HFFc6 (cell line): Measurements from ENCODE around the gene TBX5. TPM values are rescaled to one million over a fixed set of nuclear protein-coding genes. Genes with fewer than 3 reads are reported as not detected.

Experiments
- DNase-seq: peaks from one replicate; pipeline ENCODE4 v3.0.0-alpha.2; 2018
- H3K27ac Mint-ChIP-seq: 2 replicates; pipeline ENCODE4 v1.8.0; 2020; ENCODE audit warnings: mild to moderate bottlenecking, mixed read lengths
- H3K27me3 Mint-ChIP-seq: 2 replicates; pipeline ENCODE4 v1.8.0; 2021; ENCODE audit warnings: mild to moderate bottlenecking, moderate library complexity, mixed read lengths; ENCODE audit not compliant: insufficient read depth
- H3K36me3 Mint-ChIP-seq: 2 replicates; pipeline ENCODE4 v1.8.0; 2021; ENCODE audit warnings: low read depth, mixed read lengths
- H3K4me1 Mint-ChIP-seq: 2 replicates; pipeline ENCODE4 v1.8.0; 2020; ENCODE audit warnings: low read depth, mixed read lengths
- H3K4me3 Mint-ChIP-seq: 2 replicates; pipeline ENCODE4 v1.8.0; 2020; ENCODE audit warnings: mild to moderate bottlenecking, moderate library complexity, mixed read lengths
- H3K9me3 Mint-ChIP-seq: 2 replicates; pipeline ENCODE4 v1.8.0; 2020; ENCODE audit warnings: mild to moderate bottlenecking, mixed read lengths
- CTCF ChIP-seq: fragments of 200-600 bp; sonication (generic); IDR thresholded peaks from 2 replicates; pipeline ENCODE4 v1.5.0; 2021; ENCODE audit warnings: antibody characterized with exemption, mild to moderate bottlenecking
- total RNA-seq, 6 experiments: library from RNA; stranded (reverse); fragmentation: NEBNext Ultra II Directional; extraction: Animal tissue kit (Norgen Biotek cat#: 25700); gene quantifications; 2 replicates in 1 of 6; 3 replicates in 5 of 6; pipeline ENCODE4 v1.2.3, GENCODE V29; 2021

TBX5 gene
- total RNA-seq, 6 experiments from 2014 or later, result 20.7 to 27.8 (median 24.3) TPM

GRCh38 chr12:114403011-114403689 is 2.8 kb downstream of the TBX5 start:
- DNase-seq, result peak; percentile 63
- peaks cover 44% of the 10 kb centered on the region for H3K4me1 Mint-ChIP-seq
- H3K9me3 Mint-ChIP-seq, result no peaks in the 10 kb centered on the region
- H3K36me3 Mint-ChIP-seq, result peaks cover 56% of the 10 kb centered on the region
- H3K27ac Mint-ChIP-seq, result peak overlapping the region; percentile 92
- H3K4me3 Mint-ChIP-seq, result peak overlapping the region; percentile 99
- TF ChIP-seq CTCF, result peak; percentile 71
- peaks cover 7% of the 10 kb centered on the region for H3K27me3 Mint-ChIP-seq

- Mint-ChIP-seq H3K27me3 (peaks cover 7% of the 10 kb centered on the region), H3K27ac (peak overlapping the region; percentile 92), H3K4me3 (peak overlapping the region; percentile 99), H3K36me3 (peaks cover 66% of the 10 kb centered on the region), H3K4me1 (peaks cover 54% of the 10 kb centered on the region), H3K9me3 (no peaks in the 10 kb centered on the region)
- no peak for TF ChIP-seq CTCF
- DNase-seq, result no peak
Measured at GRCh38 chr12:114402084-114402717, 3.7 kb downstream of the TBX5 start.

GRCh38 chr12:114401328-114402083 is 4.4 kb downstream of the TBX5 start:
- H3K4me3 Mint-ChIP-seq, result peak overlapping the region; percentile 99
- peaks cover 60% of the 10 kb centered on the region for H3K4me1 Mint-ChIP-seq
- DNase-seq, result no peak
- no peaks in the 10 kb centered on the region for H3K9me3 Mint-ChIP-seq
- peak overlapping the region; percentile 92 for H3K27ac Mint-ChIP-seq
- peaks cover 68% of the 10 kb centered on the region for H3K36me3 Mint-ChIP-seq
- H3K27me3 Mint-ChIP-seq, result peaks cover 7% of the 10 kb centered on the region
- TF ChIP-seq CTCF, result no peak

GRCh38 chr12:114400925-114401324 is 5.0 kb downstream of the TBX5 start:
- peaks cover 63% of the 10 kb centered on the region for H3K36me3 Mint-ChIP-seq
- H3K4me3 Mint-ChIP-seq, result peak overlapping the region; percentile 99
- peak; percentile 85 for DNase-seq
- peaks cover 64% of the 10 kb centered on the region for H3K4me1 Mint-ChIP-seq
- no peaks in the 10 kb centered on the region for H3K9me3 Mint-ChIP-seq
- TF ChIP-seq CTCF, result no peak
- H3K27me3 Mint-ChIP-seq, result peaks cover 7% of the 10 kb centered on the region
- peak overlapping the region; percentile 92 for H3K27ac Mint-ChIP-seq

- peaks cover 64% of the 10 kb centered on the region for H3K36me3 Mint-ChIP-seq
- peak overlapping the region; percentile 99 for H3K4me3 Mint-ChIP-seq
- peaks cover 4% of the 10 kb centered on the region for H3K27me3 Mint-ChIP-seq
- H3K9me3 Mint-ChIP-seq, result no peaks in the 10 kb centered on the region
- no peak for DNase-seq
- H3K27ac Mint-ChIP-seq, result peak overlapping the region; percentile 92
- H3K4me1 Mint-ChIP-seq, result peaks cover 70% of the 10 kb centered on the region
- TF ChIP-seq CTCF, result no peak
Measured at GRCh38 chr12:114400361-114400811, 5.6 kb downstream of the TBX5 start.
